ENCODE measurements around the gene ASTN2.
"Not testable (repeated sequence)": the region's sequence is repeated elsewhere in the genome, so short reads cannot be mapped to it uniquely, and the experiment has no call there.

Gene ASTN2

DNA sequence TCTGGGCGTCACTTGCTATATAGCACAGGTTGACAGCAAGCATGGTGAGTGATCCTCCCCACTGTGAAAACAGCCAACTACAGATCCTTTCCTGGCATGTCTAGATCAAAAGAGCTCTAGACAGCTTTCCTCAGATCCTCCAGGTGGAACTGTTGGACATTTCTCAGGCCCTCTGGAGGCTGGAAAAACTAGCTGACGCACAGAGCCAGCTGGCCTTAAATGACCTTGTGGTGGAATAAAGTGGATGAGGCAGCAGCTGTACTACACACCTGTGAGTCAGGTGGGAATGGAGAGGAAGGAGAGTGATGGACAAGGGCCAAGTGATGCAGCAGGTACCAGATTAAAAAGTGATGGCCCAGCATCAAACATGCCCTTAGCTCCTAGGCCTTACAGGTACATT, 555.1 kb downstream of the ASTN2 start:
- no peaks in the 10 kb centered on the region for H3K9me3 ChIP-seq (ENCODE audit: insufficient read depth, low read depth, low read length)
- H3K9ac ChIP-seq (ENCODE audit: low read depth, low read length): no peak overlapping the region
- H3K36me3 ChIP-seq (ENCODE audit: insufficient read depth, low read length): no peaks in the 10 kb centered on the region
- no peak overlapping the region for H3K27ac ChIP-seq (ENCODE audit: low read depth, low read length)
- no peak overlapping the region for H3K4me3 ChIP-seq (ENCODE audit: low read length)
- no peaks in the 10 kb centered on the region for H3K27me3 ChIP-seq (ENCODE audit: insufficient read depth, low read length)
- 92% methylated on average over 2 of the region's 2 CpGs for WGBS
- H3K4me1 ChIP-seq (ENCODE audit: insufficient read depth, low read length): 0 out of 2 replicates have a peak, but pooled peaks cover 6% of the 10 kb centered on the region

DNA sequence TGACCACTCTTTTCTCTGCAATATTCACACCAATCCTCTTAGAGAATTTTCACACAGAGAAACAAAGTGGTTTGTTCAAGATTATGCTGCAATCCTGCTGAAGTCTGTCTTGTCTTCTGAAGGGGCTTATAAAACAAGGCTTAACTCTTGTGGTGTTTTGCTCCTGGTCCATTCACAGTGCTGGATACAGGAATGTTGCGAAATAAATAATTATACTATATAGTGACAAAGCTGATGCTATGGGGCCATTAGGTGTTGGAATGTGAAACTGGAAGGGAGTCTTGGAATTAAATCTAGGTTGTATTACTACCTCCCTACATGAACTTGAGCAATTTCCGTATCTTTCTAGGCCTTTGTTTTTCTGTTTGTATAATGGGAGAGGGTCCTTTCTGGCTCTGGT, 557.5 kb downstream of the ASTN2 start:
- Histone ChIP-seq H3K4me3 (ENCODE audit: low read length) (no peak overlapping the region), H3K9ac (ENCODE audit: low read depth, low read length) (no peak overlapping the region), H3K4me1 (ENCODE audit: insufficient read depth, low read length) (0 out of 2 replicates have a peak, but pooled peaks cover 6% of the 10 kb centered on the region), H3K27ac (ENCODE audit: low read depth, low read length) (no peak overlapping the region), H3K9me3 (ENCODE audit: insufficient read depth, low read depth, low read length) (no peaks in the 10 kb centered on the region), H3K36me3 (ENCODE audit: insufficient read depth, low read length) (no peaks in the 10 kb centered on the region), H3K27me3 (ENCODE audit: insufficient read depth, low read length) (no peaks in the 10 kb centered on the region)
- WGBS: 100% methylated on average over 1 of the region's 2 CpGs

DNA sequence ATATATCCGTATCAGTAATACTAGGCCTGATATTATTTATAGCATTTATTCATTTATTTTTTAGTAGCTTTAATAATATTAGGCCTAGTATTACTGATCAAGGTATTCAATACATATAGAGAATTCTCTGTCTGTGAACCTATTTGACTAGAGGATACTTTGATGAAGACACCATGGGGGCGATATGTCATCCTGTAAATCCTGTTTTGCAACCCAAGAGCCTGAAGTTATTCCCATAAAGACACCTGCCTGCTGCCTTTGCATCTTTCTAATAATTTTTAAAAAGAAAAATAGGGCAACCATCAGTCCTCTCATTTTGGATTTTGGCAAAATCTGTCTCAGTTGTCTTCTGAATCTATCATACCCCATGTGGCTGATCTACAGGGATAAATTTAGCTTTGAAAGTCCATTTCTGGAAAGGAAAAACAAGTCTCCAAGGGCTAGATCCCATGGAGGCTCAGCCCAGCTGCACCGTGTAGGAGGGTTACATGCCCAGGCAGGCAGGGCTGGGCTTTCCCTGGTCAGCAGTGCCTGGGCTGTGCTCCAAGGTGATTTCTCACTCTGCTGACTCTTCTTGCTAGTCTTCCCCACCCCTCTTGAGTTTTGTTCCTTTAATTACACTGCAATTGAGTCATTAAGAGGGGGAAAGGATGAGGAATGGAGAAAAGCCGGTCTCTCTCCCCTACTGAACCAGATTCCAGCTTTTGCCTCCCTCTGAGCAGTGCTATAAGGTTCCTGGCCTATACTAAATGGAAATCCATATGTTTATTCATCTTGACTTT, 558.8 kb downstream of the ASTN2 start:
- no peak overlapping the region for H3K4me3 ChIP-seq (ENCODE audit: low read length)
- no peaks in the 10 kb centered on the region for H3K27me3 ChIP-seq (ENCODE audit: insufficient read depth, low read length)
- no peaks in the 10 kb centered on the region for H3K9me3 ChIP-seq (ENCODE audit: insufficient read depth, low read depth, low read length)
- 0 out of 2 replicates have a peak, but pooled peaks cover 6% of the 10 kb centered on the region for H3K4me1 ChIP-seq (ENCODE audit: insufficient read depth, low read length)
- H3K27ac ChIP-seq (ENCODE audit: low read depth, low read length): no peak overlapping the region
- H3K9ac ChIP-seq (ENCODE audit: low read depth, low read length): no peak overlapping the region
- no peaks in the 10 kb centered on the region for H3K36me3 ChIP-seq (ENCODE audit: insufficient read depth, low read length)
- WGBS: 95% methylated on average over 3 of the region's 4 CpGs

DNA sequence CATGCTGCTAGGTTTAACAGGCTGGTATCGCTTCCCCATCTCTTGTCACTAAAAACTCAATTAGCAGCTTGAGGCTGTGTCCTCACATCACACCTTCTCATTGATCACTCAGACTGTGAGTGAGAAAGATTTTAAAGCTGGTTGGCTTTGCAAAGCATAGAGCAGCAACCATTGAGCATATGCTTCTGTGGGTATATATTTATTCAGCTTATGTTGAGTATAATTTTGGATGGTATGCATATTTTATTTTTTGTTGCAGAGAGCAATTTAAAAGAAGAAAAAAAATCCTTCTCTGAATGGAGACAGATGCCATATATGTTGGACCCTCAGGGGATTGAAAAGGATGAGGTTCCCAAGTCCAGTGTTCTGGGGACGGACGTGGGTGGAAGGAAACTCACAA, 565.1 kb downstream of the ASTN2 start:
- WGBS: 65% methylated on average over 3 of the region's 3 CpGs
- Histone ChIP-seq H3K27ac (ENCODE audit: low read depth, low read length) (no peak overlapping the region), H3K36me3 (ENCODE audit: insufficient read depth, low read length) (no peaks in the 10 kb centered on the region), H3K9ac (ENCODE audit: low read depth, low read length) (no peak overlapping the region), H3K9me3 (ENCODE audit: insufficient read depth, low read depth, low read length) (no peaks in the 10 kb centered on the region), H3K4me3 (ENCODE audit: low read length) (no peak overlapping the region), H3K27me3 (ENCODE audit: insufficient read depth, low read length) (no peaks in the 10 kb centered on the region), H3K4me1 (ENCODE audit: insufficient read depth, low read length) (no peaks in the 10 kb centered on the region)

DNA sequence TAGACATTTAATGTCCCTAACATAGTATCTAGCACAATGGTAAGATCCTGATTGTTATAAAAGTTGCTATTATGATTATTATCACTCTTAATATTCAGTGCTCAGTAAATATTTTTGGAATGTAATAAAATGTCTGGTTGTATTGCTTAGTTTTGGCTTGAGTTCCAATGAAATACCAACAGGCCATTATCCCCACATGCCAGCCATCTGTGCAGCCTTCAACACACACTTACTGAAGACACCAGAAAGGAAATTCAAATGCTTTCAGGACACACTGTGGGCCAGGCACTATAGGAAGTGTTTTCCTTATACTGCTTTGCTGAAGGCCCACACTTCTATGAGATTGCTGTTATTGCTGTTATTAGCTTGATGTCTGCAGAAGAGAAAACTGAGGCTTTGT, 570.2 kb downstream of the ASTN2 start:
- Histone ChIP-seq H3K36me3 (ENCODE audit: insufficient read depth, low read length) (no peaks in the 10 kb centered on the region), H3K9me3 (ENCODE audit: insufficient read depth, low read depth, low read length) (peaks cover 5% of the 10 kb centered on the region; the same call in 1 of the 2 replicates), H3K27ac (ENCODE audit: low read depth, low read length) (no peak overlapping the region), H3K4me1 (ENCODE audit: insufficient read depth, low read length) (no peaks in the 10 kb centered on the region), H3K4me3 (ENCODE audit: low read length) (no peak overlapping the region), H3K27me3 (ENCODE audit: insufficient read depth, low read length) (no peaks in the 10 kb centered on the region), H3K9ac (ENCODE audit: low read depth, low read length) (no peak overlapping the region)

DNA sequence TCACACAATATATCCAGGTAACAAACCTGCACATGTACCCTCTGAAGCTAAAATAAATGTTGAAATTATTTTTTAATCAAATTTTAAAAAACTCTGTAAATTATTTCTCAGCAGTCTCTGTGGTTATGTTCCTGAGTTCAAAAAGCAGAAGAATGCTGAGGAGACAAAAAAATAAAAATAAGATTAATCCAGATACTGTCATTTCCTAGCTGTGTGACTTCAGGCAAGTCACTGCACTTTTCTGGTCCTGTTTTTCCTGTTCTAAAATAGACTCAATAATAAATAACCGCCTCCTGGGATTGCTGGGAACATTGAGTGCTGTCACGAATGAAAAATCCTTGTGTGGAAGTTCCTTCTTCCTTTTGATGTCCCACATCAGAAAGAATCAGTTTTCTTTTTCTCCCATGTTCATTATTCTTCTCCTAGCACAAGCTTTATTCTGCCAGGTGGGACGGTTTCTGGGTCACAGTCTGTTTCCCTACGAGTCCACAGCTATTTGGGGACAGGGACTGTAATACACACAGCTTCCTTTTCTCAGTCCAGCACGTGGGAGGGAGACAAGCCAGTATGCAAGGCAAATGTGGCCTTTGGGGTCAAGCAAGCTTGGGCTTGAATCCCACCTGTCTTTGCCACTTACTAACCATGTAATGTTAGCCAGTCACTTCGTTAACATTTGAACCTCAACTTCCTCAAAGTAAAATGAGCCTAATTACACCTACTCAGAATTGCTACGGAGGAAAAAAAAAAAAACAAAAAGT, 570.8 kb downstream of the ASTN2 start:
- H3K27me3 ChIP-seq (ENCODE audit: insufficient read depth, low read length): no peaks in the 10 kb centered on the region
- no peak overlapping the region for H3K4me3 ChIP-seq (ENCODE audit: low read length)
- H3K36me3 ChIP-seq (ENCODE audit: insufficient read depth, low read length): no peaks in the 10 kb centered on the region
- H3K9ac ChIP-seq (ENCODE audit: low read depth, low read length): no peak overlapping the region
- H3K4me1 ChIP-seq (ENCODE audit: insufficient read depth, low read length): no peaks in the 10 kb centered on the region
- 86% methylated on average over 7 of the region's 7 CpGs for WGBS
- H3K9me3 ChIP-seq (ENCODE audit: insufficient read depth, low read depth, low read length): peaks cover 5% of the 10 kb centered on the region; the same call in 1 of the 2 replicates
- no peak overlapping the region for H3K27ac ChIP-seq (ENCODE audit: low read depth, low read length)

DNA sequence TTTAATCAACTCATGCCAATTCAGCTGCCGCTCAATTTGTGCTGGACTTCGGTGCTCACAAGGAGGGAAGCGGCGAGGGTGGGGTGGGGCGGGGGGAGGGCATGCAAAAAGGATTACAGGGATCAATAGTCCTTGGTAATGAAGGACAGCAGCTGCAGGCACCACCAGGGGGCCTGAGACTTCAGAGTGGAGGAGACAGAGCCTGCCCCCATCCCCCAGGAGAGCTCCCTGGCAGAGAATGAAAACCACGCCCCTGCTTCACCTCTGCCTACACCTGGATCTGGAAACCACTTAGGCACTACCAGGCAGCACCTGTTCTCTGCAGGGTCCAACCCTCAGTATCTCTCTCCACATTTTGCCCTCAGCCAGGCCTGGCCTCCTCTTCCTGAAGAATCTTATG, 572.2 kb downstream of the ASTN2 start:
- peaks cover 5% of the 10 kb centered on the region; the same call in 1 of the 2 replicates for H3K9me3 ChIP-seq (ENCODE audit: insufficient read depth, low read depth, low read length)
- H3K9ac ChIP-seq (ENCODE audit: low read depth, low read length): no peak overlapping the region
- no peak overlapping the region for H3K27ac ChIP-seq (ENCODE audit: low read depth, low read length)
- no peaks in the 10 kb centered on the region for H3K27me3 ChIP-seq (ENCODE audit: insufficient read depth, low read length)
- H3K4me3 ChIP-seq (ENCODE audit: low read length): no peak overlapping the region
- H3K4me1 ChIP-seq (ENCODE audit: insufficient read depth, low read length): peaks cover 9% of the 10 kb centered on the region
- WGBS: 47% methylated on average over 6 of the region's 6 CpGs
- H3K36me3 ChIP-seq (ENCODE audit: insufficient read depth, low read length): no peaks in the 10 kb centered on the region

DNA sequence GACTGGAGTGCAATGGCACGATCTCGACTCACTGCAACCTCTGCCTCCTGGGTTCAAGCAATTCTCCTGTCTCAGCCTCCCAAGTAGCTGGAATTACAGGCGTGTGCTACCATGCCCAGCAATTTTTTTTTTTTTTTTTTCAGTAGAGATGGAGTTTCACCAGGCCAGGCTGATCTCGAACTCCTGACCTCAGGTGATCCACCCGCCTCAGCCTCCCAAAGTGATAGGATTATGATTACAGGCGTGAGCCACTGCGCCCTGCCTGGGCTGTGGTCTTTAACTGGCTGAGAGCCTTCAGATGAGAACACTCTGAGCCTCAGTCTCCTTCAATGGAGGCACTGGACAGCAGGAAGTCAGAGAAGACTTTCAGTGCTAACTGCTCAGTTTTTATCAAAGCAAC, 576.4 kb downstream of the ASTN2 start:
- WGBS: 90% methylated on average over 7 of the region's 7 CpGs
- H3K27ac ChIP-seq (ENCODE audit: low read depth, low read length); H3K36me3 ChIP-seq (ENCODE audit: insufficient read depth, low read length); H3K9me3 ChIP-seq (ENCODE audit: insufficient read depth, low read depth, low read length); H3K9ac ChIP-seq (ENCODE audit: low read depth, low read length); H3K27me3 ChIP-seq (ENCODE audit: insufficient read depth, low read length); H3K4me3 ChIP-seq (ENCODE audit: low read length): not testable (repeated sequence)
- H3K4me1 ChIP-seq (ENCODE audit: insufficient read depth, low read length): peaks cover 45% of the 10 kb centered on the region

DNA sequence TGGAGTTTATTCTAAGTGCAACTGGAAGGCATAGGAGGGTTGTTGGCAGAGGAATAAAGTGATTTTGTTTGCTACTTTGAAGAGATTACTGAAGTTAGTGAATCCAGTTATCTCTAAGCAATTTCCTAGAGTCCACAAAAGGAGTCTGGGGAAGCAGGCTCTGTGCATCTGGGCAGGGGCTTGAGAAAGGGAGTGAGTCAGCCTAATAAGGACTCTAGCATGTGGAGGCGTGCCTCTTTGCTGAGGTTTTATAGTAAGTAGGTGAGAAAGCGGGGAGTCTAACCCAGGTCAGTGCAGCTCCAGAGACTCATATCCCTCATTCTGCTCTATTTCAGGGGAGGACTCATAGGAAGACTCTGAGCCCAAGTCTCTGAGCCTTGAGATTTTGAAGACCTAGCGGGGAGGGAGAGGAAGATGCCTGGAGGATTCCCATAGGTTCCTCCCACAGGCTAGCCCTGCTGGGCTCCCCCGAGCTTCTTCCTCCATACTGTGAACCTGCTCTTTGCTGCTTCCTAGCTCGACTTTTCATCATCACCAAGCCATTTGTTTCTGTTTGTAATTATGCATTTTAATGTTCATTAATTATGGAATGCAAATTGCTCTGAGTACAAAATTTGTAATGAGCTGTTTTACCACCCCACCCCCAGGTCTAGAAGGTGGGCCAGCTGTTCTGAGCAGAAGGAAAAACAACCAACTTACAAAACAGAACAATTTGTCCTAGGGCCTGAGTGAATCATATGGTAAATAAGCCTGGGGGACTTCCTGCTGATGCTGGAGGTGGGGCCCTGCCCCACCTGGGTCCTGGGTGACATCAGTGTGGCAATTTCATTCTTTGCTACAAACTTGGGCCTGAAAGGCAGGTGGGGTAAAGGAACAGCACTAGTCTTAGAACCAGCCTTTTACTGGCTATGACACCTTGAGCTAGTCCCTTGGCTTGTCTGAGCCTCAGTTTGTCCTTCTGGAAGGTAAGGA, 577.6 kb downstream of the ASTN2 start:
- peaks cover 46% of the 10 kb centered on the region for H3K4me1 ChIP-seq (ENCODE audit: insufficient read depth, low read length)
- H3K27me3 ChIP-seq (ENCODE audit: insufficient read depth, low read length): no peaks in the 10 kb centered on the region
- peaks cover 5% of the 10 kb centered on the region; the same call in 1 of the 2 replicates for H3K9me3 ChIP-seq (ENCODE audit: insufficient read depth, low read depth, low read length)
- peak overlapping the region; percentile 68; the same call in 1 of the 2 replicates for H3K27ac ChIP-seq (ENCODE audit: low read depth, low read length)
- no peak overlapping the region; the same call in 1 of the 2 replicates for H3K9ac ChIP-seq (ENCODE audit: low read depth, low read length)
- no peak overlapping the region for H3K4me3 ChIP-seq (ENCODE audit: low read length)
- no peaks in the 10 kb centered on the region for H3K36me3 ChIP-seq (ENCODE audit: insufficient read depth, low read length)
- WGBS: 73% methylated on average over 4 of the region's 5 CpGs

DNA sequence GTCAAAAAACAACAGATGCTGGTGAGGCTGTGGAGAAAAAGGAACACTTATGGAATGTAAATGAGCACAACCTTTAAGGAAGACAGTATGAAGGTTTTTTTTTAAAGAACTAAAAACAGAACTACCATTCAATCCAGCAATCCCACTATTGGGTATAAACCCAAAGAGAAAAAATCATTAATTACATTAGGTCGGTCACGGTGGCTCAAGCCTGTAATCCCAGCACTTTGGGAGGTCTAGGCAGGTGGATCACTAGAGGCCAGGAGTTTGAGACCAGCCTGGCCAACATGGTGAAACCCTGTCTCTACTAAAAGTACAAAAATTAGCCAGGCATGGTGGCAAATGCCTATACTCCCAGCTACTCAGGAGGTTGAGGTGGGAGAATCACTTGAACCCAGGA, 584.5 kb downstream of the ASTN2 start:
- peaks cover 15% of the 10 kb centered on the region; the same call in 1 of the 2 replicates for H3K4me1 ChIP-seq (ENCODE audit: insufficient read depth, low read length)
- not testable (repeated sequence) for H3K27me3 ChIP-seq (ENCODE audit: insufficient read depth, low read length); H3K27ac ChIP-seq (ENCODE audit: low read depth, low read length); H3K9ac ChIP-seq (ENCODE audit: low read depth, low read length); H3K36me3 ChIP-seq (ENCODE audit: insufficient read depth, low read length); H3K4me3 ChIP-seq (ENCODE audit: low read length); H3K9me3 ChIP-seq (ENCODE audit: insufficient read depth, low read depth, low read length)
- 93% methylated on average over 2 of the region's 2 CpGs for WGBS

Data from HUES64 (cell line).